Stomach (tissue), 9 donors: ENCODE results near the gene FYCO1. TPM values are rescaled to one million over a fixed set of nuclear protein-coding genes. Genes with fewer than 3 reads are reported as not detected.

ENCODE experiments used
- DNase-seq, 2 donors: peaks; one replicate each; pipeline versions ENCODE4 v3.0.0 to v3.0.0-alpha.2; 2013 to 2019
- H3K27ac ChIP-seq, 5 donors: fragments of 200-600 bp in 4 of 5; sonication (generic) in 4 of 5; one replicate each; pipeline ENCODE4 v1.5.1; 2013 to 2019; ENCODE audit warnings: mild to moderate bottlenecking in 1 of 5, moderate library complexity in 1 of 5
- H3K27me3 ChIP-seq, 3 donors: fragments of 200-600 bp; sonication (generic); one replicate each; pipeline ENCODE4 v1.5.1; 2017 to 2019; ENCODE audit warnings: mixed run types in 1 of 3
- H3K36me3 ChIP-seq, 4 donors: fragments of 200-600 bp; sonication (generic); 1 replicate in 3 of 4; 2 replicates in 1 of 4; pipeline ENCODE4 v1.5.1; 2016 to 2019
- H3K4me1 ChIP-seq, 4 donors: fragments of 200-600 bp; sonication (generic); one replicate each; pipeline ENCODE4 v1.5.1; 2016 to 2019
- H3K4me3 ChIP-seq, 4 donors: fragments of 200-600 bp; sonication (generic) in 3 of 4; one replicate each; pipeline ENCODE4 v1.5.1; 2016 to 2019; ENCODE audit warnings: mild to moderate bottlenecking in 1 of 4
- H3K9me3 ChIP-seq, 4 donors: fragments of 200-600 bp; sonication (generic); one replicate each; pipeline ENCODE4 v1.5.1; 2016 to 2019
- EP300 ChIP-seq: sonication (generic); formaldehyde crosslinking; IDR thresholded peaks from one replicate; pipeline ENCODE4 v1.6.1; 2017; ENCODE audit warnings: antibody characterized with exemption
- POLR2A ChIP-seq, 4 donors: fragments of 450-650 bp; IDR thresholded peaks; one replicate each; pipeline ENCODE4 v1.6.1; 2016; ENCODE audit warnings: antibody characterized with exemption in 4 of 4, control low read depth in 2 of 4, mild to moderate bottlenecking in 1 of 4, moderate library complexity in 1 of 4
- POLR2AphosphoS5 ChIP-seq, 3 donors: sonication (generic); formaldehyde crosslinking; IDR thresholded peaks; one replicate each; pipeline ENCODE4 v1.6.1; 2016; ENCODE audit warnings: antibody characterized with exemption in 3 of 3
- whole genome bisulfite sequencing, 5 donors: extraction: QIAGEN DNeasy Blood & Tissue Kit in 3 of 5; methylation state at CpG; one replicate each; pipeline versions ENCODE4 v1.1.5 to v1.1.7; 2013 to 2018; 5-methylcytosine and 5-hydroxymethylcytosine counted together
- intact Hi-C: fragments of 100-400 bp; cut with DNase I; formaldehyde crosslinking; loops from one replicate; pipeline ENCODE4 v1.15.1; 2023; ENCODE audit warnings: low total_unique reads
- polyA plus RNA-seq, 3 donors: library from polyadenylated mRNA; stranded (reverse); fragments of 200-250 nt; gene quantifications; one replicate each; pipeline ENCODE4 v1.2.3, GENCODE V29; 2013
- total RNA-seq, 5 donors: library from RNA; depleted of rRNA; stranded (reverse); fragments of >200 nt; gene quantifications; one replicate each; pipeline versions ENCODE4 v1.1.0 to v1.2.3, GENCODE V29; 2014 to 2016
- TF ChIP-seq, protein P1 (sequence below), 7 experiments: fragments of 450-650 bp in 4 of 7; fragments of 200-600 bp in 3 of 7; sonication (generic) in 3 of 7; IDR thresholded peaks; one replicate each; pipeline ENCODE4 v1.5.1; 2016 to 2019; ENCODE audit warnings: antibody characterized with exemption in 7 of 7, control low read depth in 2 of 7, mild to moderate bottlenecking in 1 of 7
- donor health status: healthy with polysubstance abuse.
- donor health status: Bipolar disorder and iron deficiency.
- donor health status: healthy.

The FYCO1 gene
- total and polyA plus RNA-seq, 8 donors, result 10.7 to 97.4 (median 25.3) TPM

DNA sequence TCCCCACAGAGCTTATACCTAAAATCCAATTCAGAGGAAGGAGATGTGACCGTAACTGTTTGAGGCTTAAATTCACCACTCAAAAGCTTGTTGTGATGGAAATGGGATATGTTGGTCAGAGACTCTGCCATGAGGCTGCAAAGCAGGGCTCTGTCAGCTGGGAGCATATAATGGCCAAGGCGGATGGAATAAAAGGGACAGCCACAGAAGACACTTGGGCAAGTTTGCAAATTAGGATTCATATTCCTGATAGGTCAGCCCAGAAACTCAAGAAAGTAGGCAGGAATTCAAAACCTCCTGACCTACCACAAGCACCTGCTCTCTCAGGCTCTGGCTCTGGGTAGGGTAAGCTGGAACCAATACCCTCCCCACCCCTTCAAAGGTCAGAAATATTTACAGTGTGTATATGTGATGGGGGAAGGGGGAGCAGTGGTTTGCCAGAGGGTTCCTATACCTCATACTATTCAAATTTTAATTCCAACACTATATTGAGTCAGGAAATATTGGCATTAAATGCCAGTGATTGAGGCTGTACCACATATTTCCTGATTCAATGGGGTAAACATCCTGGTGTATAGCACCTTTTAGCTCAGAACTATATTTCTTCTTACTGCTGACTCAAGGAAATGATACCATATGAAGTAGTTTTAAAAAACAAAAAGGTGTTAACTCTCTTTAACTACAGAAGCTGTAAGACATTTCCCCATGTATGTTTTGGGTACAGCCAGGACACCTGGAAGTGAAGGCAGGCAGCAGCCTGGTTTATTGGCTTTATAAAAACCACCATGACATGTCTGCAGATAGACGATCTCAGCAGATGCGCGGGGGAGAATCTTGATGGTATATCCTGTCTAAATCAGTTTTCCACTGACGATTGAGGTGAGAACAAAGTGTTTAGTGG lies 19.2 kb downstream of the FYCO1 start:
- intact Hi-C loops, result no loop called here
- Histone ChIP-seq H3K4me3 (no peak overlapping the region), H3K27ac (peak overlapping the region; percentile 48 to 83 (median 57)), H3K36me3 (peaks cover 43 to 93% (median 88%) of the 10 kb centered on the region in 4 donors), H3K4me1 (peaks cover 19 to 84% (median 51%) of the 10 kb centered on the region in 4 donors), H3K9me3 (no peaks in the 10 kb centered on the region), H3K27me3 (no peaks in the 10 kb centered on the region)
- TF ChIP-seq POLR2A (IDR thresholded peaks at IDR 0.05) (no peak), POLR2AphosphoS5 (IDR thresholded peaks at IDR 0.05) (no peak), EP300 (no peak)
- TF ChIP-seq, protein P1, sequence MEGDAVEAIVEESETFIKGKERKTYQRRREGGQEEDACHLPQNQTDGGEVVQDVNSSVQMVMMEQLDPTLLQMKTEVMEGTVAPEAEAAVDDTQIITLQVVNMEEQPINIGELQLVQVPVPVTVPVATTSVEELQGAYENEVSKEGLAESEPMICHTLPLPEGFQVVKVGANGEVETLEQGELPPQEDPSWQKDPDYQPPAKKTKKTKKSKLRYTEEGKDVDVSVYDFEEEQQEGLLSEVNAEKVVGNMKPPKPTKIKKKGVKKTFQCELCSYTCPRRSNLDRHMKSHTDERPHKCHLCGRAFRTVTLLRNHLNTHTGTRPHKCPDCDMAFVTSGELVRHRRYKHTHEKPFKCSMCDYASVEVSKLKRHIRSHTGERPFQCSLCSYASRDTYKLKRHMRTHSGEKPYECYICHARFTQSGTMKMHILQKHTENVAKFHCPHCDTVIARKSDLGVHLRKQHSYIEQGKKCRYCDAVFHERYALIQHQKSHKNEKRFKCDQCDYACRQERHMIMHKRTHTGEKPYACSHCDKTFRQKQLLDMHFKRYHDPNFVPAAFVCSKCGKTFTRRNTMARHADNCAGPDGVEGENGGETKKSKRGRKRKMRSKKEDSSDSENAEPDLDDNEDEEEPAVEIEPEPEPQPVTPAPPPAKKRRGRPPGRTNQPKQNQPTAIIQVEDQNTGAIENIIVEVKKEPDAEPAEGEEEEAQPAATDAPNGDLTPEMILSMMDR (IDR thresholded peaks at IDR 0.05), result no peak
- no peak for DNase-seq
- WGBS, 5 donors, result 54 to 75% (median 64%) methylated on average over 6 of the region's 6 CpGs

GRCh38 chr3:45975686-45976085 lies 19.9 kb downstream of the FYCO1 start:
- intact Hi-C loops, result no loop called here
- 27 to 52% (median 39%) methylated on average over 5 of the region's 5 CpGs for WGBS, 5 donors
- DNase-seq, result no peak
- peak overlapping the region; percentile 46 to 83 (median 50) for H3K27ac ChIP-seq
- no peaks in the 10 kb centered on the region for H3K27me3 ChIP-seq
- H3K4me3 ChIP-seq, result no peak overlapping the region
- H3K4me1 ChIP-seq, result peaks cover 11 to 79% (median 47%) of the 10 kb centered on the region in 4 donors
- H3K36me3 ChIP-seq, result peaks cover 35 to 93% (median 87%) of the 10 kb centered on the region in 4 donors
- no peak for TF ChIP-seq POLR2AphosphoS5 (IDR thresholded peaks at IDR 0.05)
- TF ChIP-seq, protein P1 (IDR thresholded peaks at IDR 0.05), result no peak
- no peak for TF ChIP-seq EP300
- no peak for TF ChIP-seq POLR2A (IDR thresholded peaks at IDR 0.05)
- no peaks in the 10 kb centered on the region for H3K9me3 ChIP-seq

- TF ChIP-seq, protein P1 (IDR thresholded peaks at IDR 0.05), result no peak
- no peak for TF ChIP-seq EP300
- TF ChIP-seq POLR2A (IDR thresholded peaks at IDR 0.05), result no peak
- no peak for TF ChIP-seq POLR2AphosphoS5 (IDR thresholded peaks at IDR 0.05)
- Histone ChIP-seq H3K4me1 (peaks cover 10 to 69% (median 45%) of the 10 kb centered on the region in 4 donors), H3K9me3 (no peaks in the 10 kb centered on the region), H3K27me3 (no peaks in the 10 kb centered on the region), H3K4me3 (no peak overlapping the region), H3K36me3 (peaks cover 30 to 91% (median 87%) of the 10 kb centered on the region in 4 donors), H3K27ac (peak overlapping the region in 2 of 5 donors; percentile 12 to 75)
- 48 to 93% (median 83%) methylated on average over 4 of the region's 4 CpGs for WGBS, 5 donors
- intact Hi-C loops, result no loop called here
- no peak for DNase-seq
Measured at GRCh38 chr3:45974686-45975085, 20.9 kb downstream of the FYCO1 start.

DNA sequence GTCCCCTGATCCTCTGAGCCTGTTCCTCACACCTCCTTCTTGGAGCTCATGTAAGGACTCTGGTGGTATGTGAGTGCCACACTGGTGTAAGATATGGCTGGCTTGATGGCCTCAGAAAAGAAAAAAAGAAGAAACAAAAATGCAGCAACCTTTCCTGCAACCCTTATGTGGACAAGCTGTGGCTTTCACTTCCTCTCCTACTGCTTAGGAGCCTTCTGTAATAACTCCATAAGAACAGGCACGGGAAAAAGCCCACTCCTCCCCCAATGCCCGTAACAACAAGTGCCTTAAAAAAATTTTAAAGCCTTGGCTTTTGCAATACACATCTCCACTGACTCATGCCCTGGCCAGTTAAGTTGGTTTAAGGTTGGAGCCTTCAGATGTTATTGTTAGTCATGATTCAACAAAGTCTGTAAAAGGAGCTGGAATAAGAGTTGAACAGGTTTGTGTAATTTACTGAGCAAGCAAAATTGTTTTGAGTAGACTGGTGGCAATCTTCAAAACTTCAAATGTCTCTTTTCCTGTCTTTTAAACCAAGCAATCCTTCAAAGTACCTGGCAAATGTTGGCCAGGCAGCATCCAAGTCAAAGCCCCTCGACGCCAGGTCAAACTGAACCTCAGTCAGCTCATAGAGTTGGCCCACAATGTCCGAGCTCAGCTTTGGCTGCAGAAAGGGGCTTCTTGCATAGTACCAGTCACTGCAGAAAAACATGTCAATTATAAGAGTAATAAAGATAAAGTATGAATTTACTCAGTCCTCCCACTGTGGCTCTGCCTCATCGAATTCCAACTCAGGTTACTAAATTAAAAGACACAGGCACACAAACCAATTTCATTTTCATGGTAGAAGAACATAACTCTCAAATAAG lies 22.9 kb downstream of the FYCO1 start:
- no peaks in the 10 kb centered on the region for H3K27me3 ChIP-seq
- no peak overlapping the region for H3K4me3 ChIP-seq
- H3K4me1 ChIP-seq, result peaks cover 17 to 62% (median 36%) of the 10 kb centered on the region in 4 donors
- intact Hi-C loops, result no loop called here
- peak overlapping the region in 4 of 5 donors; percentile 25 to 78 (median 63) for H3K27ac ChIP-seq
- peaks cover 44 to 93% (median 91%) of the 10 kb centered on the region in 4 donors for H3K36me3 ChIP-seq
- WGBS, 5 donors, result 79 to 86% (median 80%) methylated on average over 6 of the region's 6 CpGs
- TF ChIP-seq EP300 (no peak), POLR2AphosphoS5 (IDR thresholded peaks at IDR 0.05) (peak in 1 of 3 donors; percentile 52)
- TF ChIP-seq, protein P1 (IDR thresholded peaks at IDR 0.05), result no peak
- H3K9me3 ChIP-seq, result no peaks in the 10 kb centered on the region
- DNase-seq, result no peak
